Sigmoid colon (tissue), 4 donors: ENCODE data around the gene ZNF680.

ENCODE experiments used
- CTCF ChIP-seq, 4 experiments: fragments of 450-650 bp in 3 of 4; fragments of 200-600 bp in 1 of 4; IDR thresholded peaks; one replicate each; pipeline ENCODE4 v1.5.1; 2016 to 2019; ENCODE audit warnings: antibody characterized with exemption in 4 of 4, mild to moderate bottlenecking in 3 of 4, moderate library complexity in 2 of 4
- POLR2AphosphoS5 ChIP-seq, 4 donors: sonication (generic); formaldehyde crosslinking; IDR thresholded peaks; one replicate each; pipeline ENCODE4 v1.6.1; 2017; ENCODE audit warnings: antibody characterized with exemption in 4 of 4

GRCh38 chr7:64533756-64534155 is 29.1 kb downstream of the ZNF680 start:
- TF ChIP-seq CTCF (IDR thresholded peaks at IDR 0.05) (no peak), POLR2AphosphoS5 (IDR thresholded peaks at IDR 0.05) (no peak)
